HG02943 (cell line): ENCODE data around the gene SLC6A1.

Experiments
- ATAC-seq: cut with Tn5 transposase; IDR thresholded peaks from one replicate; pipeline ENCODE4 v1.9.1; 2021; ENCODE audit warnings: mild to moderate bottlenecking, low read depth, moderate library complexity; ENCODE audit not compliant: unreplicated experiment

Gene SLC6A1

DNA sequence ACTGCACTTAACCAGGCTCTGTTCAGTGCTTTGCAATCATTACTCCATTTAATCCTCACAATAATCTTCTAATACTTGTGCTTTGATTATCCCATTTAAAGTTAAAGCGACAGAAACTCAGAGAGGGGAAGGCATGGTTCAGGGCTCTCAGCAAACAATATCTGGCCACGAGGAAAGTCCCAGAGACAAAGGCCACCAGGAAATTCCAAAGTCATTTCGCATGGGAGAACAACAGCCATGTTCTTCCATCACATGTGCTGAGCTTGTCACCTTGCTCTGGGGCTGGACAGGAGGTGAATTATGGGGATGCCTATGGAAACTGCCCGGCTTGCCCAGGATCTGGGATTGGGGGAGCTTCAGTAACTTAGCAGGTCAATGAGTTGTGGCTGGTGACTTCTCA lies 95.5 kb downstream of the SLC6A1 start:
- ATAC-seq = no peak

DNA sequence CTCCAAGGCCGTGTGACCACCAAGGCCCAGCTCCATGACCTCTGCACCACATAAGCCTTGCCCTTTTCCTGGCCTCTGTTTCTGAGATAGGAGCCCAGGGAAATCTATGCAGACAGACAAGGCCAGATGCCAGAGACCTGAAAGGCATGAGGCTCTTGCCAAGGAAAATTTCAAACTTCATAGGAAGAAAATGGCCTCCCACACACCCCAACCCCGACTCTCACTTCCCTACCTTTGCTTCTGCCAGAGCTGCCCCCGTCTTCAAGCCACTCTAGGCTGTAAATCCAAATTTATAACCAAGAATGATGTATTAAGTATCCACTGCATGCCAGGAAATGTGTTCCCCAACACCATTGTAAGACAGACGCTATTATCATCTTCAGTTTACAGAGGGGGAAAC lies 96.3 kb downstream of the SLC6A1 start:
- no peak for ATAC-seq
